NCI-H1930 (cell line): ENCODE results near the gene GOLGB1.
"Not testable (repeated sequence)": the region's sequence is repeated elsewhere in the genome, so short reads cannot be mapped to it uniquely, and the experiment has no call there.

ENCODE experiments used
- DNase-seq, 2 experiments: peaks; one replicate each; lab custom pipeline; 2025; lab: John Stamatoyannopoulos, UW

The GOLGB1 gene, protein sequence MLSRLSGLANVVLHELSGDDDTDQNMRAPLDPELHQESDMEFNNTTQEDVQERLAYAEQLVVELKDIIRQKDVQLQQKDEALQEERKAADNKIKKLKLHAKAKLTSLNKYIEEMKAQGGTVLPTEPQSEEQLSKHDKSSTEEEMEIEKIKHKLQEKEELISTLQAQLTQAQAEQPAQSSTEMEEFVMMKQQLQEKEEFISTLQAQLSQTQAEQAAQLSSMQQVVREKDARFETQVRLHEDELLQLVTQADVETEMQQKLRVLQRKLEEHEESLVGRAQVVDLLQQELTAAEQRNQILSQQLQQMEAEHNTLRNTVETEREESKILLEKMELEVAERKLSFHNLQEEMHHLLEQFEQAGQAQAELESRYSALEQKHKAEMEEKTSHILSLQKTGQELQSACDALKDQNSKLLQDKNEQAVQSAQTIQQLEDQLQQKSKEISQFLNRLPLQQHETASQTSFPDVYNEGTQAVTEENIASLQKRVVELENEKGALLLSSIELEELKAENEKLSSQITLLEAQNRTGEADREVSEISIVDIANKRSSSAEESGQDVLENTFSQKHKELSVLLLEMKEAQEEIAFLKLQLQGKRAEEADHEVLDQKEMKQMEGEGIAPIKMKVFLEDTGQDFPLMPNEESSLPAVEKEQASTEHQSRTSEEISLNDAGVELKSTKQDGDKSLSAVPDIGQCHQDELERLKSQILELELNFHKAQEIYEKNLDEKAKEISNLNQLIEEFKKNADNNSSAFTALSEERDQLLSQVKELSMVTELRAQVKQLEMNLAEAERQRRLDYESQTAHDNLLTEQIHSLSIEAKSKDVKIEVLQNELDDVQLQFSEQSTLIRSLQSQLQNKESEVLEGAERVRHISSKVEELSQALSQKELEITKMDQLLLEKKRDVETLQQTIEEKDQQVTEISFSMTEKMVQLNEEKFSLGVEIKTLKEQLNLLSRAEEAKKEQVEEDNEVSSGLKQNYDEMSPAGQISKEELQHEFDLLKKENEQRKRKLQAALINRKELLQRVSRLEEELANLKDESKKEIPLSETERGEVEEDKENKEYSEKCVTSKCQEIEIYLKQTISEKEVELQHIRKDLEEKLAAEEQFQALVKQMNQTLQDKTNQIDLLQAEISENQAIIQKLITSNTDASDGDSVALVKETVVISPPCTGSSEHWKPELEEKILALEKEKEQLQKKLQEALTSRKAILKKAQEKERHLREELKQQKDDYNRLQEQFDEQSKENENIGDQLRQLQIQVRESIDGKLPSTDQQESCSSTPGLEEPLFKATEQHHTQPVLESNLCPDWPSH (N-terminal part only)

GRCh38 chr3:121749276-121750086, at the start of gene GOLGB1:
GOLGB1 (minus strand) TSS chr3:121749741; CDS start chr3:121730971, 18,770 bp downstream.
- peak; percentile 95 to 96 for DNase-seq

DNA sequence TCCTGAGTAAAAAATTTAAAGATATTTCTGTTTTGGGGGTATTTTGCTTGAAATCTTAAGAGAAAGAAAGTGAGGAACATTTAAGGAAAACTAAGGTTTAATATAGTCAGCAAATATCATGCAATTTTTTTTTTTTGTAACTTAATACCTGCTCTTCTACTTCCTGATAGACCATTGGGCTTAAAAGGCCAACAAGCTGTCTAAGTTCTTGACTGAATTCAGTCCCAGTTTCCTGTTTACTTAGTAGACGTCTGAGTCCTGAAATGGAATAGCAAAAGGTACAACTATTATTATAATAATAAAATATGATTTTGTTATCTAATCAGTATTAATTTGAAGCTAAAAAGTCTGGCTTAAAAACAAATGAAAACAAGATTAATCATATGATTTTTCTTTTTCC, 47.4 kb upstream of the GOLGB1 start:
- no peak for DNase-seq

GRCh38 chr3:121794264-121794983, 44.9 kb upstream of the GOLGB1 start:
- no peak for DNase-seq

- no peak for DNase-seq
Measured at GRCh38 chr3:121793078-121793477, 43.5 kb upstream of the GOLGB1 start.

- DNase-seq = no peak
Measured at GRCh38 chr3:121786485-121786884, 36.9 kb upstream of the GOLGB1 start.

- not testable (repeated sequence) for DNase-seq
Measured at GRCh38 chr3:121782784-121783183, 33.2 kb upstream of the GOLGB1 start.

- no peak for DNase-seq
Measured at GRCh38 chr3:121781611-121782010, 32.1 kb upstream of the GOLGB1 start.

DNA sequence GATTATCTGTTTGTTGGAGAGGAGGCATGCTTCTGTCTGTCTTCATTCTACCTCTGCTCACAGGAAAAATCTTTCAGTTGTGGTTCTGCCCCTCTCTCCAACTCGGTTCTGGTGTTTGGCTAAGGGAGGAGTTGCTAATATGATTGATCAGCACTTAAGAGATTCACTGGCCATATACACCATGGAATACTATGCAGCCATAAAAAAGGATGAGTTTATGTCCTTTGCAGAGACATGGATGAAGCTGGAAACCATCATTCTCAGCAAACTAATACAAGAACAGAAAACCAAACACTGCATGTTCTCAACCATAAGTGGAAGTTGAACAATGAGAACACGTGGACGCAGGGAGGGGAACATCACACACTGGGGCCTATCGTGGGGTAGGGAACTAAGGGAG, 25.6 kb upstream of the GOLGB1 start:
- not testable (repeated sequence) for DNase-seq

DNA sequence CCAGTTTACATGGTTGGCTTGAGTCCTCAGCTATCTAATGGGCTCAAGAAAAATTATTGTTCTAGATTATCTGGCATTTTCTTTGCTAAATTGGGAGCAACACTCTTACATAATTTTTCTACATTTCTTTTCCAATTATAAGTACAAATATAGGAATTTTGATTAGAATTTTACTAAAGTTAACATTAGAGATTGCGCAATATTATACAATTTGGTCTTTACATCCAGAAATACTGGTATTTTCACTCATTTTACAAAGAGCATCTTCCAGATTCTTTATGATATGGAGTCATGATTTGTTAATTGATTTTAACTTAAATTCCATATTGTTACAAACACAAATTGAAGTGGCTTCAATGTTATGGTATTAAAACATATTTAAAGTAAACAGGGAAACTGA, 19.7 kb upstream of the GOLGB1 start:
- no peak for DNase-seq

- no peak for DNase-seq
Measured at GRCh38 chr3:121768452-121768851, 18.9 kb upstream of the GOLGB1 start.

DNA sequence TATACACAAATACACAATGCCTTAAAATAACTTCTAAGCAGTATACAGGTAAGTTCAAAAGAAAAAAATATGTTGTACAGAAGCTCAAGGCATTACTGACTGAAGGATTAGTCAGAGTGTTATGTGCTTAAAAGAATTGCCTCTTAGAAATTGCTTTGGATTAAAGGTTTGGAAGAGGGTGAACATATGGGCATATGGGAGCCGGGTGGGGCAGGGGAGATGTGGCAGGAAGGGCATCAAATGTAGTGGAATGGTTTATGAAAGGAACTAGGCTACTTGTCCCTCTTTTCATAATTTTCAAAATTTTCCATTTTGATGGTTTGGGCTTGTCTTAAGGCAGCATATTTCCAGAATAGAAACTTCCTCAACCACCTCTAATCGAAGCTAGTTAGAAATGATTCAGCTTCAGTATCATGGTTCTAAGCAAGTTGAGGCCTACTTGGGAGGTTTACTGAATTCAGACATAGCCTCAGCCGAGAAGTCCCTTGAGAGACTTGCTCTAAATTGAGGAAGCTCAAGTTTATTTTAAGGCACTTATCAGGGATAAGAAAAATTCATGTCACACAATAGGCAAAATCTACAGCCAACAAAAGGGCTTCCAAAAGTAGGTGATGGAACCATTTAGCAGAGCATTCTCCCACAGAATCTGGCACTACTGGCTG, 10.1 kb upstream of the GOLGB1 start:
- no peak for DNase-seq

- DNase-seq = no peak
Measured at GRCh38 chr3:121758727-121759450, 9.3 kb upstream of the GOLGB1 start.

- no peak for DNase-seq
Measured at GRCh38 chr3:121757812-121758545, 8.4 kb upstream of the GOLGB1 start.

- DNase-seq = no peak
Measured at GRCh38 chr3:121757087-121757811, 7.7 kb upstream of the GOLGB1 start.

DNA sequence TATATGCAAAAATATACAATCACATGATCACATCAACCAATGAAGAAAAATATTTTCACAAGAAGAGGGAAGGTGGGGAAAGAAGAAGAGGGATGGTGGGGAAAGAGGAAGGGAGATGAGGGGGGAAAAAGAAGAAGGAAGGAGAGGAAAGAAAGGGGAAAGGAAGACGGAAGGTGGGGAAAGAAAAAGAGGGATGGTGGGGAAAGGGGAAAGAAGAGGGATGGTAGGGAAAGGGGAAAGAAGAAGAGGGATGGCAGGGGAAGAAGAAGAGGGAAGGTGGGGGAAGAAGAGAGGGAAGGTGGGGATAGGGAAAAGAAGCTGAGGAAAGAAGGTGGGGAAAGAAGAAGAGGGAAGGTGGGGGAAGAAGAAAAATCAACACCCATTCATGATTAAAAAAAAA, 3.2 kb upstream of the GOLGB1 start:
- no peak for DNase-seq

GRCh38 chr3:121752261-121752660, 2.7 kb upstream of the GOLGB1 start:
- no peak for DNase-seq

DNA sequence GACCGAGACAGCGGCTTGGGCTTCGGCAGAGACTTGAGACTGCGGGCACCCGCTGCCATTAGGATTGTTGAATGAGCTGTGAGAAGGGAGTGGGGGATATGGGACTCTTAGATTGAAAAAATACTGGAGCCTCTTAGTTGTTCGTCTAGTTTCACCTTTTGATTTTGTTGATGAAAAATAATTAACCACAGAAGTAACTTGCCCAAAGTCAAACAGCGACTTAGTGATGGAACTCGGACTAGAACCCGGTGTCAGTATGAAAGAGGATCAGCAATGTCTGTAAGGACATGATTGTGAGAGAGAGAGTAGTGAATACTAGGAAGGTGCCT, 510 bp upstream of the GOLGB1 start:
- DNase-seq = no peak

DNA sequence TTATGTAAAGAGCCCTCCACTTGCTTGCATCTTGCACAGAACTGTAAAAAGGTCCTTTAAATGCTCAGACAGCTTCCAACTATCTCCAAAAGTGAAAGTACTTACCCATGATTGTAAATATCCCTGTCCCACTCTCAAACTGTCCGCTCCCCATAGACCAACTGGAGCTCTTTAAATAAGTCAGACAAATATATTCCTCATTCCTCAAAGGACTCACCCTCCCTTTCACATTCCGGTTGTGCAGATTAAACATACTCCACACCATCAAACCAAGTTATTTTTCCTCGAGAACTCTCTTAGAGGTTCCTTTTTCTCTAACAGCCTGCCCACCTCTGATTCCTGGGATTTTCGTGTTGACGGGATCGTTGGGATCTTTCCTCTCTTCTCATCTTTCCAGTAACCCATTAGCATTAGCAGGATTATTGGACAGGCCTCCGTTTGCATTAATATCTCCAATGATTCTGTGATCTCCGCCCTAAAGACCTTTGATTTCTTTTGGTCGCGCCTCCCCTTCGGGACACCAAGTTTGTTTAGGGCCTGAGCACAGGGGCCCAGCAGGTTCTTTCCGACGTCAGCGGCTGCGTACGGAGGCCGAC, 763 bp downstream of the GOLGB1 start:
- peak; percentile 9 to 30 for DNase-seq
